Activated CD8-positive, alpha-beta memory T cell treated with anti-CD3 and anti-CD28 coated beads, Interleukin-2, amount 50 U/mL, for 4 hours (primary cell): ENCODE data around the gene SLC10A3.

Source experiments
- DNase-seq: peaks from one replicate; pipeline ENCODE4 v3.0.0-alpha.2; 2020

Gene SLC10A3, protein sequence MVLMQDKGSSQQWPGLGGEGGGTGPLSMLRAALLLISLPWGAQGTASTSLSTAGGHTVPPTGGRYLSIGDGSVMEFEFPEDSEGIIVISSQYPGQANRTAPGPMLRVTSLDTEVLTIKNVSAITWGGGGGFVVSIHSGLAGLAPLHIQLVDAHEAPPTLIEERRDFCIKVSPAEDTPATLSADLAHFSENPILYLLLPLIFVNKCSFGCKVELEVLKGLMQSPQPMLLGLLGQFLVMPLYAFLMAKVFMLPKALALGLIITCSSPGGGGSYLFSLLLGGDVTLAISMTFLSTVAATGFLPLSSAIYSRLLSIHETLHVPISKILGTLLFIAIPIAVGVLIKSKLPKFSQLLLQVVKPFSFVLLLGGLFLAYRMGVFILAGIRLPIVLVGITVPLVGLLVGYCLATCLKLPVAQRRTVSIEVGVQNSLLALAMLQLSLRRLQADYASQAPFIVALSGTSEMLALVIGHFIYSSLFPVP

DNA sequence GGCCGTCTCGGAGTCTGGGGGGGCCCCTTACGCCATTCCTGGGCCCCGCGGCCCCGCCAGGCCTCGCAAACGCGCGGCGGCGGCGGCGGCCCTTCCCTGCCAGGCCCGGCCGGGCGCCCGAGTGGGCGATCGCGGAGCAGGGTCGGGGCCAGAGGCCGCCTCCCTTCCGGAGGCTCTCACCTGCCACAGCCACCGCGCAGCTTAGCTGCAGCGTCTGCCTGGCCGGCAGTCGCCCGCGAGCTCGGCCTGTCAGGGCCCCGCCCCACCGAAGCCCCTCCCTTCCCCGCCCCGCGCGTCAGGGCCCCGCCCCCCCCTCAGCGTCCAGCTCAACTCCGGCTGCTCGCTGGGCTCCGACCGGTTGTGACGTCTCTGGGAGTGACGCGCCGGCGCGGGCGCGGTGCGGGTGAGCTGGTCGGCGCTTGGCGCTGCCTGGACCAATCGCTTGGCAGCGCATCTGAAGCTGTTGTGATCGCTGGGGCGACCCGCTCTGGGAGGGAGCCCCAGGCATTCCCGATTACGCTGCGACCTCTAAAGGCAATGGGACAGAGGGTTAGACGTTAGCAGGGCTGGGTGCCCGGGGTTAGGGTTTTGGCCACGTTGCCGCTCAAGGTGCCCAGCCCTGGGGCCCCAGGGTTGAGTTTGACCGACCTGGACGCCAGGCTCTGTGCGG, at the start of gene SLC10A3:
SLC10A3 (minus strand) TSS at position 216 of the 670 bp plus-strand sequence. CDS start 1,689 bp downstream, outside the sequence.
- DNase-seq, result peak; percentile 86

DNA sequence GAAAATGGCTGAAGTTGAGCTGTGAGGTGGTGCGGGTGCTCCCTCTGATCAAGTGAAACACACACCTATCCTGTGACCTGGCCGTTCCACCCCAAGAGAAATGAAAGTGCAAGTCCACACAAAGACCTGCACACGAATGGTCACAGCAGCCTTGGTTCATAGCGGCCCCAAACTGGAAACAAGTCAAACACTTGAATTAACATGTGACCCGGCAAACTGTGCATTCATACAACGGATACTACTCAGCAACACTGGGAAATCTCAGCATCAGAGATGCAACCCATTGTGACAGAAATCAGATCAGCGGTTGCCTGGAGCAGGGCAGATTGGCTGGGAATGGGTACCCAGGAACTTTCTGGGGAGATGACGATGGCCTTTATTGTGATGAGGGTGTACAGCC, 48.6 kb upstream of the SLC10A3 start:
- DNase-seq, result no peak

- DNase-seq, result no peak
Measured at GRCh38 chrX:154535892-154536291, 45.5 kb upstream of the SLC10A3 start.

DNA sequence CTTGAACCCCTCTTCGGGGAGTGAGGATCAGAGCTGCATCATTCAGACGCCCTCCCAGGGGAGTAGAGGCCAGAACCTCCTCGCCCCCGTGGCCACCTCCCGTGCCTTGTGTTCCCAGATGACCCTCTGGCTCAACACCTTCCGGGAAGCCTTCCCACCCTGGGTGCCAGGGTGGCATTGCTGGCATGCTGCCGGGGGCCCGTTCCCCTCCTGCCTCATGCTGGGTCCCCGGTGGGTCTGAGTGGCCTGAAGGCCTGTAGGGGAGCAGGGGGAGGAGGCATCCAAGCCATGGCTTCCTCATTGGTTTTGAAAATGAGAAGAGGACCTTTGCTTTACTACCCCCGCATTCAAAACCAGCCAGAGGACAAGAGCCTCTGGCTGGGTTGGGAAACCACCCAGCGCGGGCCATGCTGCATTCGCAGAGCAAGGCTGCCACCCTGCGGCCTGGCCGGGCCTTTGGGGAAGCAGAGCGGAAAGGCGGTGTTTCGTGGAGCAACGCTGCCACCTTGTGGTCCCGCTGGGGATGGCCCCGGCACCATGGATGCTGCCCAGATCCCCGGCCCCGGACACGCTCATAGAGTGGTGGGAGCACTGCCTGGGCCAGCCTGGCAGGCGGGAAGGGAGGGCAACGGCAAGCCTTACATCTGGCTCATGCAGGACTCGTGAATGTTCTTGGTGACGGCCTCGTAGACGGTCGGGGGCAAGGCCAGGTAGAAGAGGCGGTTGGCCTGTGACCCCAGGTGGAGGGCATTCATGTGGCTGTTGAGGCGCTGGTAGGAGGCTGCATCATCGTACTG, 44.3 kb upstream of the SLC10A3 start:
- DNase-seq, result peak; percentile 92

DNA sequence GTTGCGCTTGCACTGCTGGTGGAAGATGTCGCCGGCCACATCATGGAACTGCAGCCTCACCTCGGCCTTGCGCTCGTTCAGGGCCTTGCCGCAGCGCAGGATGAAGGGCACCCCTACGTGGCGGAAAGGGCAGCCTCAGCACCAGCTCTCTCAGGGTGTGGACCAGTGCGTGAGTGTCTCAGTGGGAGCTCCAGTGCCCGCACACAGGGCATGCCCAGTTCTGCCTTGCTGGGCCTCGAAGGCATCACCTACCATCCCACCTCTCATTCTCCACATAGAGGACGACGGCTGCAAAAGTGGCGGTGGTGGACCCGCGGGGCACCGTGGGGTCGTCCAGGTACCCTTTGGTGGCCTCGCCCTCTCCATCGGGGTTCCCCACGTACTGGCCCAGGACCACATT, 42.3 kb upstream of the SLC10A3 start:
- DNase-seq, result no peak

- no peak for DNase-seq
Measured at GRCh38 chrX:154531626-154532025, 41.2 kb upstream of the SLC10A3 start.

DNA sequence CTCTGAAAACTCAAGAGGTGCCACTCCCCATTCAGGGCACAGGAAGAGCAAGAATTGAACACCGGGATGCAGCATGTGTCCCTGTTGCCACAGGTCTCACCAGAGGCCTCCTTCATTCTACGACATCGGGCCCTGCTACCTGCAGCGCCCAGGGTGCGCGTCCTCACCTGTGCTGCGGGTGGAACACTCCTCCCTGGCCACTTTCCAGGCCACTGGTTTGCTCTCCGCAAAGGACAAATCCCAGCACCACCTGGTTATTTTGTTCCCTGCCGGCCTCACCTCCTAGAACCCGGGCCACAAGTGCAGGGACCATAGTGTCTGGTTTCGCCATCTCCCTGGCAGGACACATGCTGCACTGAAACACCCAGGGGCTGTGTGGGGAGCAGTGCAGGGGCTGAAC, 39.9 kb upstream of the SLC10A3 start:
- DNase-seq, result no peak

DNA sequence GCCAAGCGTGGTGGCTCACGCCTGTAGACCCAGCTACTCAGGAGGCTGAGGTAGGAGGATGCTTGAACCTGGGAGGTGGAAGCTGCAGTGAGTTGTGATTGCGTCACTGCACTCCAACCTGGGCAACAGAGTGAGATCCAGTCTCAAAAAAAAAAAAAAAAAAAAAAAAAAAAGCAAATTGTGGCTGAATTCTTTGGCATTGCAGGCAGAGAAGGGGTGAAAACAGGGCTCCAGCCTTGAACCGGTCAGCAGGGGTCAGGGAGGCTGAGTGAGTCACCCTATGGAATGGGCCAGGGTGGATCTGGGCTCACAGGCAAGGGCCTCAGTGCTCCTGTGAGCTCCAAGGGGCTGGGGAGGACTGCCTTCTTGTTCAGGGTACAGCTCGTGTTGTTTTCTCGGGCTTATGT, 38.8 kb upstream of the SLC10A3 start:
- DNase-seq, result no peak

GRCh38 chrX:154526901-154527675, 36.7 kb upstream of the SLC10A3 start:
- peak; percentile 52 for DNase-seq

- DNase-seq, result no peak
Measured at GRCh38 chrX:154525606-154526490, 35.4 kb upstream of the SLC10A3 start.

DNA sequence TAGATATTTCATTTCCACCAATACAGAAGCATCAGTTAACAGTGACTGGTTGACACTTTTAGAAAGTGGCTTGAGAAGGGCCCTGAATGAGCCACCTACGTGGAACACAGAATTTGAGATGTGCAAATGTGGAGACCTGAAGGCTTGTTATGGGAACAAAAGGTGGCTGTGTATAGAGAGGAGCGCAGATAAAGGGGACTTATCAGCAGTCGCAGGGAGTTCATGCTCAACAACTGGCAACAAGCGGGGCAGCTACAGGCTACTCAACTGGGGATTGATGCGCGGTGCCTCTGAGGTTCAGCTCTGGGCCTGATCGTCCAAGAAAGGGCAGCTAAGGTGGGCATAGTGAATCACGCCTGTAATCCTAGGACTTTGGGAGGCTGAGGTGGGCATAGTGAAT, 29.0 kb upstream of the SLC10A3 start:
- DNase-seq, result no peak

DNA sequence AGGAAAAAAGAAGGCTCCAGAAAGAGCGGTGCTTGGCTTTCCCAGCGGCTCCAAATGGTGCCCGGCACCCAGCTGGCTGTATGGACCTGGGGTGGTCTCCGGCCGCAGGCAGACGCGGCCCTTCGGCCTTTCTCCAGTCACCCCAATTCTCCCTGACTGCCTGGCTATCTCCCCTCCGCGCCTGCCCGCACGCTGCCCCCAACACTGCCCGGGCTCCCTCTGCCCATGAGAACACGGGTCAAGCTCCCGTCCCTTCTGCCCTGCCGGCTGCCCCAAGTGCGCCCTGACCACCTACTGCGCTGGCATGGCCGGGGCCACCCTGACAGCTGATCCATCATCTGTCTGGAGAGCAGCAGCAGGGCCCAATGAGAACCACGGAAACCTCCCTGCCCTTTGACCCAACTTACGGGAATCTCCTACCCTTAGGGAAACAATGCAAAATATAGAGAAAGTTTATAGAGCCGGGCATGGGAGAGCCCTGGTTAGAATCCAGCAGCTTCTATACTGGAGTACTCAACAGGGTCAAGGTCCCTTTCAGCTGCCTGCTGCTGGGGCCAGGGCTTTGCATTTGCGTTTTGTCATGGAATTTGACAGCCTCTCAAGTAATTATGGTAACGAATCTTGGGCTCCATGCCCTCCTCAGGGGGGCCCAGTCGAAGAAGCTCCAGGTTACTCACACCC, 26.8 kb upstream of the SLC10A3 start:
- no peak for DNase-seq

DNA sequence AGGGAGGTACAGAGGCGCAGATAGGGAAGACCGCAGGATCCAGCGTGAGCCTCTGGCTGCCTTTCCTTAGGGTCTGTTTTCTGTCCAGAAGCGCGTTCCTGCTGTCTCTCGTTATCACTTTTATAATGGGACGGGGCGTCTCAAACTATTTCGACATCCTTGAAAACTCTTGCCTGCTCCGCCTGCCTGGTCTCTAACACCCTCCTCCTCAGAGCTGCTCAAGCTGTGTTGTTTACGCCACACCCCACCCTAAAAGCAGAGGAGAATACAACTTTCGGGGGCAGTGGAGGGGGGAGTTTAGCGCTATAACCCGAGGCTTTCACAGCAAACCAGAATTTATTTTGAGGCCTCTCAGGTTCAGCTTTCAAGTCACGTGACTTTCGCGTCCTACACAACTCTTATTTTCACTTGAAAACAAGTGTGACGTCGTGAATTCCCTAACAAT, 26.2 kb upstream of the SLC10A3 start:
- DNase-seq, result no peak

DNA sequence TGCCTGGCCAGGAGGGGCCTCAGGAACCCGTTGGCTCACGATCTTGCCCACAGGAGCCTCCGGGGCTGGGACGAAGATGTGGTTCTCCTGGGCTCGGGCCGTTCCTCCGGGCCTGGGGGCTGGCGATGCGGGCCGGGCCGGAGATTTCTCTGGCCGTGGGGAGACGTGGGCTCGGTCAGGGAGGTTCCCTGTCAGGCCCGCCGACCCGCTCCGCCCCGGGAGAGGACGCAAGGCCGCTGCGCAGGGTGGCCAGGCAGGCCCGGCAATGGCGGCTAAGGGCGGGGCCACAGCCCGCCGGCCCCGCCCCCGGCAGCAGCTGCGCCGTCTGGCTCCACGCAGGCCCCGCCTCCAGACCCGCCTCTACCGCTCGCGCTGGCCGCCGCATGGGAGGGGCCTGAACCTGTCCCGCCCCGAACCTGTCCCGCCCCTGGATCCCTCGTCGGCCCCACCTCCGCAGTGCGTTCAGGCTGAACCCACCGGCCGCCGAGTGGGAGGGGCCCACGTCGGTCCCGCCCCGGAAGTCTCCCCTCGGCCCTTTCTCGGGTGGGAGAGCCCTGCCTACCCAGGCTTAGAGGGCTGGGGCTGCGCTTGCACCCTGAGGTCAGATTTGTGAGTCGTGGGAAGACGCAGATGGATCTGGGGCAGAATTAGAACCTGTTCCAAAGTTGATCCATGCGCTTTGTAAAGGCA, 25.7 kb upstream of the SLC10A3 start, which contains the start of gene FAM3A:
FAM3A (minus strand) TSS at position 267 of the 690 bp plus-strand sequence. CDS start 460 bp downstream, outside the sequence.
- peak; percentile 92 for DNase-seq

DNA sequence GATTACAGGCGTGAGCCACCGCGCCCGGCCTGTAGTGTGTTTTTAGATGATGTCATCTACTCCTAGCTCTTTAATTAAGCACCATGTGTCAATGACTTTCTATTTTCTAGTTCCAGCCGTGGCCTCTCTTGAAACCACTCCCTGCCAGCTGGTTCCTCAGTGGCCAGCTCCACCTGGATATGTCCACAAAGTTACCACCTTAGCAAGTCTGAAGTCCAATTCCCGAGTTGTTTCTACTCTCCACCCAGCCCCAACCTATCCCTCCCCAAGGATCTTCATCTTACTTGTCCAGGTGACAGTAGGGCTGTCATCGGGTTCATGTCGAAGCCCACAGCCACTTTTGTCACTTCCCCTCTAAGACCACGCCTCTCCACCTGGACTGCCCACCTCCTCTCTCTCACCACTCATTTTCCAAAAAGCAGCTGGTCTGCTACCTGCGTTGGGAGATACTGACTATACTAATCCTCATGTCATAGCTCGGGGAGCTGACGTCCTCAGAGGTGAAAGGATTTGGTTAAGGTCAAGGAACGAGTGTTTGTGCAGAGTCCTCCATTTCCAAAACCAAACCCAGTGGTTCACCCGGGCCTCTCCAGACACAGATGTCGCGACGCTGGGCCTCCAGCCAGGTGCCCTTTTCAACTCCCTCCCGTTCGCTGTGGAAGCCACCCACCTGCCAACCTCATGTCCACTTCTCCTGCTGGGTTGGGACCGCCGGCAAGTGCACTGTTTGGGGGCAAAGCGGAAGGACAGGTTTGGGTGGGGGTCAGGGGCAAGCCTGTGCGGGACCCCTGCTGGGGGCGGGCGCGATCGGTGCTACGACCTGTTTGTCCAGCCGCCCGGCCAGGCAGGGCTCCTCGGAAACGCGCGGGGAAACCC, 24.9 kb upstream of the SLC10A3 start:
- no peak for DNase-seq

GRCh38 chrX:154513716-154514115, 23.3 kb upstream of the SLC10A3 start:
- no peak for DNase-seq

- no peak for DNase-seq
Measured at GRCh38 chrX:154512879-154513553, 22.6 kb upstream of the SLC10A3 start.

DNA sequence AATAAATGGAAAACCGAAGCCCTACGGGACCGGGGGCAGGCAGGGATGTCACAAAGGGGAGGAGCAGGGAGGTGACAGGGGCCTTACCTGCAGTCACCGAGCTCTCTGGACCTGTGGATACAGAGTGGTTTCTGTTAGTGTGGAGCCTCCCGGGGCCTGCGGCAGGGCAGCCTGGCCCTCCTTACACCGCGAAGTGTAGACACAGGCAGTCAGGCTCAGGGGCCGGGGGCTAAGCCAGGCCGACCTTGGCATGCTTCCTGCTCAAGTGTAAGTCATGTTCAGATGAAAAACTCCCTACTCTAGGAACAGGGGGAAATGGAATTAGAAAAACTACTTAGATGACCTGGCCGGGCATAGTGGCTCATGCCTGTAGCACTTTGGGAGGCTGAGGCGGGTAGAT, 21.3 kb upstream of the SLC10A3 start:
- DNase-seq, result no peak
